BE2C (cell line): ENCODE measurements around the gene FOXP4.

Experiments
- DNase-seq: peaks from one replicate; pipeline ENCODE4 v3.0.0-alpha.2; 2020
- H3K27me3 ChIP-seq: fragments of 250-450 bp; sonication (Bioruptor Pico); 2 replicates; pipeline ENCODE4 v1.5.1; 2020; ENCODE audit warnings: mild to moderate bottlenecking
- H3K36me3 ChIP-seq: fragments of 250-450 bp; sonication (Bioruptor Pico); 2 replicates; pipeline ENCODE4 v1.5.1; 2020; ENCODE audit warnings: mild to moderate bottlenecking
- H3K4me1 ChIP-seq: fragments of 250-450 bp; sonication (Bioruptor Pico); 2 replicates; pipeline ENCODE4 v1.5.1; 2020
- H3K4me3 ChIP-seq: 2 replicates; pipeline ENCODE4 v1.5.1; 2011; ENCODE audit warnings: low read depth, low read length
- H3K9me3 ChIP-seq: fragments of 250-450 bp; sonication (Bioruptor Pico); 2 replicates; pipeline ENCODE4 v1.5.1; 2020
- TF ChIP-seq, protein P1 (sequence below): IDR thresholded peaks from 2 replicates; pipeline ENCODE4 v1.5.1; 2012; ENCODE audit warnings: mild to moderate bottlenecking, low read depth, low read length

FOXP4 gene

DNA sequence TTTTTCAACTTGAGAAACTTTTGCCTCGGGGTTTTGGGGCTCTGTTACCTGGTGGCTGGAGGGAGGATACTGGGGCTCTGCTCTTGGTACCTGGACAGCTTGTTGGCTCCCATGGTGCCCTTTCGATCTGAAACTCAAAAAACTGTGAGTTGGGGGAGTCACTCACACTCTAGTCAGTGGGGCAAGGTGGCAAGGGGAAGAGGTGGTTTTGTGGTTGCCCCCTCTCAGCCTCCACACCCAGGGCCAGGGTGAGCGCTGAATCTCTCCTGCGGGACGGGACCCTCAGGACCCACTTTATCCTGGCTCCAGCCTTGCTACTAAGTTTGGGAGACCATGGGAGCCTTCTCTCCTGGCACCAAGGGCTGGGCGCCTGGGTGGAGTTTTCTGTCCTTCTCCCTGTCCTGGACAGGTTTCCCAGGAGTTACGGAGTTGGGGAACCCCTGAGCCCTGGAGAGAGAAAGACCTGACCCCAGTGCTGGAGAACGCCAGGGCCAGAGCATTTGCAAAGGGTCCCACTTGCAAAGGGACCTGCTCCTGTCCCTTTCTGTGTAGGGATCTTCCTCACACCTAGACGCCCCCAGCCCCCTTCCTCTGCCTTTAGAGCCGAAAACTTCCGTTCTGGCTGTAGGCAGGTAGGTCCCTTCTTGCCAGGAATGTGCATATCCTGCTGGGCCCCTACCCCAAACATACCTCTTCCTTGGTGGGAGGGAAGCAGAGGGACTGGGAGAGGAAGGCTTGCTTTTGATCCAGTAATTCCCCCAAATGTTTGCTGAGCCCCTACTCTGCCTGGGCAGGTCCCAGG is 2.9 kb downstream of the FOXP4 start:
- no peaks in the 10 kb centered on the region for H3K36me3 ChIP-seq
- no peaks in the 10 kb centered on the region for H3K27me3 ChIP-seq
- H3K4me1 ChIP-seq: peaks cover 6% of the 10 kb centered on the region
- H3K9me3 ChIP-seq: no peaks in the 10 kb centered on the region
- TF ChIP-seq, protein P1, sequence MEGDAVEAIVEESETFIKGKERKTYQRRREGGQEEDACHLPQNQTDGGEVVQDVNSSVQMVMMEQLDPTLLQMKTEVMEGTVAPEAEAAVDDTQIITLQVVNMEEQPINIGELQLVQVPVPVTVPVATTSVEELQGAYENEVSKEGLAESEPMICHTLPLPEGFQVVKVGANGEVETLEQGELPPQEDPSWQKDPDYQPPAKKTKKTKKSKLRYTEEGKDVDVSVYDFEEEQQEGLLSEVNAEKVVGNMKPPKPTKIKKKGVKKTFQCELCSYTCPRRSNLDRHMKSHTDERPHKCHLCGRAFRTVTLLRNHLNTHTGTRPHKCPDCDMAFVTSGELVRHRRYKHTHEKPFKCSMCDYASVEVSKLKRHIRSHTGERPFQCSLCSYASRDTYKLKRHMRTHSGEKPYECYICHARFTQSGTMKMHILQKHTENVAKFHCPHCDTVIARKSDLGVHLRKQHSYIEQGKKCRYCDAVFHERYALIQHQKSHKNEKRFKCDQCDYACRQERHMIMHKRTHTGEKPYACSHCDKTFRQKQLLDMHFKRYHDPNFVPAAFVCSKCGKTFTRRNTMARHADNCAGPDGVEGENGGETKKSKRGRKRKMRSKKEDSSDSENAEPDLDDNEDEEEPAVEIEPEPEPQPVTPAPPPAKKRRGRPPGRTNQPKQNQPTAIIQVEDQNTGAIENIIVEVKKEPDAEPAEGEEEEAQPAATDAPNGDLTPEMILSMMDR: no peak
- no peak overlapping the region for H3K4me3 ChIP-seq
- DNase-seq: no peak

DNA sequence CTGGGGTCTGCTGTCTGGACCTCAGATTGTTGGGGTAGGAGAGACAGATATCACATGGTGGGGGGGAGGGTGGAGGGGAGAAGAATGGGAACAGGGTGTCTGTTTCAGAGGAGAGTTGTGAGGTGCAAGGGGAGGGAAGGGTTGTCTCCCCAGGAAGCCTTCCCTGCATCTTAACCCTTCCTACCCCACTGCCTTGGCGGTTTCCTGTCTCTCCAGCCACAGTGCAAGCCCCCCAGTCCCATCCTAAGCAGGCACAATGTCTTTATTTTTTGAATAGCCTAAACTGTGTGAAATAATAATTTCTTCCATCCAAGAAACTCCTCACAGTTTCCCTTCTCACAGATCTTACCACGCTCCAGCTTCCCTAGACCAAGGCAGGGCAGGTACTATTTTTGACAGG is 3.5 kb downstream of the FOXP4 start:
- no peaks in the 10 kb centered on the region for H3K9me3 ChIP-seq
- H3K27me3 ChIP-seq: no peaks in the 10 kb centered on the region
- no peaks in the 10 kb centered on the region for H3K36me3 ChIP-seq
- H3K4me3 ChIP-seq: no peak overlapping the region
- TF ChIP-seq, protein P1: no peak
- DNase-seq: no peak
- H3K4me1 ChIP-seq: peaks cover 6% of the 10 kb centered on the region

DNA sequence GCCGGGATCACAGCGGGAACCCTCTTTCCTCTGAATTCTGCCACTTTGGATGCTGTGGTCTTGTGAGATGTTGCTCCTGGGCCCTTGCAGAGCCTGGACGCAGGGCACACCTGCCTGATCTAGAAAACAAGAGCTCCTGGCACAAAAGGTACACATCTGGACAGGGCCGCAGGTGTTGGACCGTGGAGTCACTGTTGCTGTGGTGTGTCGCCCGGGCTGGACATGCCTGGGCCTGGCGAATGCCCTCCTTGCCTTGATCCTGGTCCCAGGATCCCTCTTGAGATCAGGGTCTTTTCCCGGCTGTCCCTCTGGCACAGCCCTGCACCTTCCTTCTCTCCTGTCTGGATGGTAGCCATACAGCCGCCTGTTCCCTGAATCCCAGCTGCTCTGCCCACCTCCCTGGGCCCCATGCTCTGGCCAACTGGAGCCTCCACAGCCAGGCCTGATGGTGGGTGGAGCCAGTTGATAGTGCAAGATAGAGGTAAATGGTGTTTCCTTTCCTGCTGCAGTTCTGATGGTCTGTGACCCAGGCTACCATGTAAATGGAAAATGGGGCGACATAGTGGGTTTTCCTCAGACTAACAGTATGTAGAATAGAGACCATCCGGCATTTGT is 5.0 kb downstream of the FOXP4 start:
- H3K9me3 ChIP-seq: no peaks in the 10 kb centered on the region
- TF ChIP-seq, protein P1: no peak
- DNase-seq: peak; percentile 55

DNA sequence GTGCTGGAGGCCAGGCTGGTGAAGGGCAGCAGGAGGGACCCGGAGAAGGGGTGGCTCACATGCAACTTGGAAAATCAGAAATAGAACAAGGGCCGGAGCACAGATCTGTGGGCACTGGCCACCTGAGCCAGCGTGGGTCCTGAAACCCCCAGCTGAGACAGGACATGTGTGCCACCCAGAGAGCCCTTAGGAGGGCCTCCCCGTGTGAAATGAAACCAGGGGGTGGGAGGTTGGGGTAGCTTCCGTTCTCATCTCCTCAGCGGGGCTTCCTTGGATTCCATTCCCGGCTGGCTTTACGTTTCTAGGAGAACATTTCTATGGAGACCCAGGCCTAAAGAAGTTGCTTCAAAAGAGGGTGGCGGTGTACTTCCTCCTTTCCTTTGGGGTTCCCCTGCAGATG is 5.7 kb downstream of the FOXP4 start:
- peaks cover 10% of the 10 kb centered on the region for H3K4me1 ChIP-seq

More for the DNA sequence above, 5.0 kb downstream of the FOXP4 start:
- Histone ChIP-seq H3K4me3 (no peak overlapping the region), H3K27me3 (no peaks in the 10 kb centered on the region), H3K36me3 (no peaks in the 10 kb centered on the region), H3K4me1 (peaks cover 10% of the 10 kb centered on the region)

DNA sequence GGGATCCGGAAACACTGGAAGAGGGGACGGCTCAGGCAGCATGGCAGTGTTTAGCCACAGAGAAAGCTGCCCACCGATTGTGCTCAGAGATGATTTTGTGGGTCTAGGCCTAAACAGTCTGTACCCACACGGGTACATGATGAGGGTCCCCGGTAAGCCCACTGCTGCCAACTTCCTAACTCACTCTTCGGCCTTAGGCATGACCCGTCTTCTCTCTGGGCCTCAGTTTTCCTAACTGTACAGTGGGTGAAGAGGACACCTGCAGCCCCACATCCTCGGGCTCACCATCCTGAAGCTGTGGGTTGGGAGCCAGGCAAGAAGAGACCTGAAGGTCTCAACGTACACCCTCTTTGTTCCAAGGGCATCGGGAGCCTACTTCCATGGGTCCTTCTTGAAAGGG is 6.5 kb downstream of the FOXP4 start:
- Histone ChIP-seq H3K27me3 (no peaks in the 10 kb centered on the region), H3K4me1 (peaks cover 10% of the 10 kb centered on the region), H3K9me3 (no peaks in the 10 kb centered on the region), H3K4me3 (no peak overlapping the region), H3K36me3 (no peaks in the 10 kb centered on the region)
- TF ChIP-seq, protein P1: no peak
- no peak for DNase-seq

More for the DNA sequence above, 5.7 kb downstream of the FOXP4 start:
- DNase-seq: no peak
- no peaks in the 10 kb centered on the region for H3K9me3 ChIP-seq
- TF ChIP-seq, protein P1: no peak
- no peak overlapping the region for H3K4me3 ChIP-seq
- no peaks in the 10 kb centered on the region for H3K36me3 ChIP-seq
- H3K27me3 ChIP-seq: no peaks in the 10 kb centered on the region
